GM19193 (cell line): ENCODE results near the gene RPL18.

ENCODE experiments used
- POLR2A ChIP-seq: IDR thresholded peaks from 4 replicates; pipeline ENCODE4 v1.6.1; 2011; ENCODE audit not compliant: insufficient read depth, insufficient read length; ENCODE audit errors: extremely low read depth

Gene RPL18

DNA sequence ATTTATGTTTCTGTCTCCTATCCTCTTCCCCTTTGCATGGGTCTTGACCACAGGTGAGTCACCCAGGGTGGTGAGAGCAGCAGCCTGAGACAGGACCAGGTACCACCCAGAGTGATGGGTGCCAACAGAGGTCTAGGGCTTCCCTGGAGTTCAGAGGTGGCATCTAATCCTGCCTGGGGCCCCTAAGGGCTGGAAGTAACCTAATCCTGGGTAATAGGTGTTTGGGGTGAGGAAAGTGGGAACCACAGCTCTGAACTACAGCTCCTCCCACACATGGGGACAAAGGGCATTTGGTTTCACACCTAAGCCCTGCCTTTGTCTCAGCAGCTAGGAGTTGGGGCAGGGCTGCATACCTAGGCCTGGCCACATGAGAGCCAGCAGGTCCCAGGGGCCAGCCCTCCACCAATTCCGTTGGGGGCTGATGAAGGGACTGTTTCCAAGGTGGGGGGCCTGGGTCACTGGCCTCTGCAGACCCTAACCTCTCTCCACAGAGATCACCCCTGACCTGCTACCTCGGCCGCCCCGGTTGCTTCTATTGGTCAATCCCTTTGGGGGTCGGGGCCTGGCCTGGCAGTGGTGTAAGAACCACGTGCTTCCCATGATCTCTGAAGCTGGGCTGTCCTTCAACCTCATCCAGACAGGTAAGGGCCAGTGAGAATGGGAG is 8.4 kb upstream of the RPL18 start:
- no peak for TF ChIP-seq POLR2A

DNA sequence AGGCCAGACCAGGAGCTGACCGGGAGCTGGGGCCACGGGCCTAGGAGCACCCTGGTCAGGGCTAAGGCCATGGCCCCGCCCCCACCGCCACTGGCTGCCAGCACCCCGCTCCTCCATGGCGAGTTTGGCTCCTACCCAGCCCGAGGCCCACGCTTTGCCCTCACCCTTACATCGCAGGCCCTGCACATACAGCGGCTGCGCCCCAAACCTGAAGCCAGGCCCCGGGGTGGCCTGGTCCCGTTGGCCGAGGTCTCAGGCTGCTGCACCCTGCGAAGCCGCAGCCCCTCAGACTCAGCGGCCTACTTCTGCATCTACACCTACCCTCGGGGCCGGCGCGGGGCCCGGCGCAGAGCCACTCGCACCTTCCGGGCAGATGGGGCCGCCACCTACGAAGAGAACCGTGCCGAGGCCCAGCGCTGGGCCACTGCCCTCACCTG is 6.9 kb upstream of the RPL18 start:
- no peak for TF ChIP-seq POLR2A

DNA sequence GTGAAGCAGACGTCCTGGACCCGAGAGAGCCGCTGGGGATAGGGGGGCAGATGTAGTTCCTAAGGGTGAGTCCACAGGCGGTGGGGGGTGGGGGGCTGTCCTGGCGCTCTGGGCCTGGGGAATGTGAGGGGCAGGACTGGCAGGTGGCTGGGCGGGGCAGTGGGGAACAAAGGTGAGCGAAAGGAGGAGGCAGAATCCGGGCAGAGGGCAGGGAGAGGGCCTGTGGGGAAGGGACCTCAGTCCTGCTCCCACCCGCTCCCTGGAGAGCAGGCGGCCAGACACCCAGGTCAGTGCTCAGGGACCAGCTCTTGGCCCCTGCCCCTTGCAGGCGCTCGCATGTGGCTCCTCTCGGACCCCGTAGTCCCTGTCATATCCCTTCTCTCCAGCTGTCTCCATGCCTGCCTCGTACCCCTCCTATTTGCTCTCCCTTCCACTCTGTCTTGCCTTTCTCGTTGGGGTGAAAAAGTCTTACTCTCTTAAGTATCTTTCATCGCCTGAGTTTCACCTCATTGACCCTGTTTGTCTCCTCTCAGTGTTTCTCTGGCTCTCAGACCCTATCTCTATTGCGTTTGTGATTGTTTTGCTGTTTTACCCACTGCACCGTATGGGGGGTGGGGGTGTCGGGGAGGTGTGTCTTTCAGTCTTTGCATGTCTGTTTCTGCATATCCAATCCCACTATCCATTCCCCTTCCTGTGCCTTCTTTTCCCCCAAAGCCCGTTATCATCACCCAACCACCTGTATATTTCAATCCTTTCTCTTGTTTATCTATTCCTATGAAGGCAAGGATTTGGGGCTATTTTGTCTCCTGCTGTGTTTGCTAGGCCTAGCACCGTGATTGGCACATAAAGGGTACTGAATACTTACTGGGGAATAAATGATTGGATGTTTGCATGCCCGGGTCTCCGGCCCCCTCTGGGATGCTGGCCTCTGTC is 6.1 kb upstream of the RPL18 start:
- TF ChIP-seq POLR2A, result no peak

DNA sequence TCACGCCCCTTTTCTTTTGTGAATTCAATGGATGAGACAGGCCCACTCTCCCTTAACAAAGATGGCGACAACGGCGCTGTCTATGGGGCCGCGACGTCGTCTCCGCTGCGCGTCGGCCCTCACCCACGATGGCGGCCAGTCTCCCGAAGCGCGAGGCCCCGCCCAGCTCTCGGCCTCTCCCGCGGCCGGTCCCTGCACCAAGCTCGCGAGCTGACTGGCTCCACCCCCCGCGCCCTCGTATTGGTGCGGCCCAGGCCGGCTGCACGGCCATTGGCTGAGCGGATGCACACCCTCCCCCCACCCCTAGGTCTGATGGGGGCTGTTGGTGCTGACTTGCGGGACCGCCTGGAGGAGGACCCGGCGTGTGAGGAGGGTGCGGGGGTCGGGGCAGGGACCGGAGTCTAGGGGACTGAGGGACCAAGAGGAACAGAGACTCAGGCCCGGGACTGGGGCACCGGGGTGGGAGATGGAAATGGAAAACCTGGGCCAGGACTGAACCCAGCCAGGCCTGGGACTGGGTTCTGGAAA is 5.2 kb upstream of the RPL18 start:
- peak; percentile 51 for TF ChIP-seq POLR2A

DNA sequence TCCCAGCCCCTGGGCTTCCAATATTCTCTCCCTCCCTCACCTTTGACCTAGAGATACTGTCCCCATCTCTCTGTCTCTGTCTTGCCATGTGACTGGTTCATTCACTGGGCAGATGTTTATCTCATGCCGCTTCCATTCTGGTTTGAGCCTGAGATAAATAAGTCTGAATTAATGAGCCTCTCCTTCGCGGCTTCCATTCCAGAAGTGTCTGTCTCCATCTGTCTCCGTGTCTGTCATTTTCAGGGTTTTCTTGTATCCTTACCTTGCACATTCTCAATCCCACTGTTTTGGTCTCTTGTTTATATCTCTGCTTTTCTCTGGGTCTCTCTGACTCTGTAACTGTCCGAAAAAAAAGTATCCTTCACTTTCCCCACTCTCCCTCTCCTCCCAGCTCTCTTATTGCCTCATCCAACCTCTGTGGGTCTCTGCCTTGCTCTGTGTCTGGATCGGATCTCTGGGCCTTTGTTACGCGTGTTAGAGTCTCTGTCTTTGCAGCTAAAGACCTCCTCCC is 4.6 kb upstream of the RPL18 start:
- TF ChIP-seq POLR2A, result no peak

DNA sequence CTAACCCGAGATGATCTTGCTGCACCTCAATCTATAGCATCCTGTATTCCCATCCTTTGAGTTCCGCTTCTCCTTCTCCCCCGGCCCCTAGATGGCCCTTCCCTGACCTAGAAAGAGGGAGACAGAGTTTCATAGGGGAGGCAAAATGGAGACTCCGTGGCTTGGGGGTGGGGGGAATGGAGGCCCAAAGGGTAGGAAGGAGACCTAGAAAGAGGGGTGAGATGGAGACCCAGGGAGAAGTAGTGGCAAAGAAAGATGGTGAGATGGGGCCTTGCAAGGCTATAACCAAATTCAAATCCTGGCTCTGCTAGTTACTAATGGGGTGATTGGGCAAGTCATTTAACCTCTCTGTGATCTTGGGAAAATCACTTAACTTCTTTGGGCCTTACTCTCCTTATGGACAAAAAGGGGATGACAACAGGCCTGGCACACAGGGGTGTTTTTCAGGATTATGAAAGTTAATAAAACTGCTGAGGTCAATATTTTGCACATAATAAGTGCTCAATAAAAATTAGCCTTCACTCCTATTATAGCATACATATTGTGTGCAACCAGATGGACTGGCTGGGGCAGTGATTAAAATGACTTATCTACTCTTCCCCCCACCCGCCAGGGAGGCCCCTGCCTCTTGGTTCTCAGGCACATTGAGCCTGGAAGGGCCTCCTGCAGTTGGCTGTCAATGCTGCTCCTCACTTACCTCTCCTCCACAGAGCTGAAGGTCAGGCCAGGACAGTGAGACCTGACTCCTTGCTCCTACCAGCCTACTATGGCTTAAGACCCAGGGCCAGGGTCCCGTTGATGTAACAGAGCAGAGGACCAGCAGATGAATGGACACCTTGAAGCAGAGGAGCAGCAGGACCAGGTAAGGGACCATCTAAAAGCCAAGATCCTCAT is 961 bp upstream of the RPL18 start:
- TF ChIP-seq POLR2A, result no peak

DNA sequence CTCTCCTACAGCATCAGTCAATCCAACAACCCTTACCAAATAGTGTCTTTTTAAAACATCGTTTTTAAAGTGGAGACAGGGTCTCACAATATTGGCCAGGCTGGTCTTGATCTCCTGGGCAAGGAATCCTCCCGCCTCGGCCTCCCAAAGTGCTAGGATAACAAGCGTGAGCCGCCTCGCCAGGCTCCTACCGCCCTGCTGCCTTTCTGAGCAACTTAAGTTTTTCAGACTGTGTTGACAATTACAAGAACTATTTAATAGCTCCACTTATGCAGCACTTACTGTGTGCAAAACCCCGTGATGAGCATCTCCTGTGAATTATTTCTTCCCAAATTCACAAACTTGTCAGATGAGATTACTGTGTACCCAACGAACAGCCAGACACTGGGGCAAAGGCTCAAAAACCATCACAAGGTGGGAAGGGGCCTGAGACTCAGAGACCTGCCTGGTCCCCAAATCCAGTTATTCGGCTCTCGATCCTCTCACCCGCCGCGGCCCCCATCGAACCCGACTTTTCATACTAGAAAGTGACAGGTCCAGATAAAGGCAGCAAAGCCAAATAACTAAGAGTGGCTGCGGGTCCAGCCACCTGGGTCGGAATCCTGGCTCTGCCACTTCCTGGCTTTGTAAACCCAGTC is 581 bp downstream of the RPL18 start:
- TF ChIP-seq POLR2A, result no peak

DNA sequence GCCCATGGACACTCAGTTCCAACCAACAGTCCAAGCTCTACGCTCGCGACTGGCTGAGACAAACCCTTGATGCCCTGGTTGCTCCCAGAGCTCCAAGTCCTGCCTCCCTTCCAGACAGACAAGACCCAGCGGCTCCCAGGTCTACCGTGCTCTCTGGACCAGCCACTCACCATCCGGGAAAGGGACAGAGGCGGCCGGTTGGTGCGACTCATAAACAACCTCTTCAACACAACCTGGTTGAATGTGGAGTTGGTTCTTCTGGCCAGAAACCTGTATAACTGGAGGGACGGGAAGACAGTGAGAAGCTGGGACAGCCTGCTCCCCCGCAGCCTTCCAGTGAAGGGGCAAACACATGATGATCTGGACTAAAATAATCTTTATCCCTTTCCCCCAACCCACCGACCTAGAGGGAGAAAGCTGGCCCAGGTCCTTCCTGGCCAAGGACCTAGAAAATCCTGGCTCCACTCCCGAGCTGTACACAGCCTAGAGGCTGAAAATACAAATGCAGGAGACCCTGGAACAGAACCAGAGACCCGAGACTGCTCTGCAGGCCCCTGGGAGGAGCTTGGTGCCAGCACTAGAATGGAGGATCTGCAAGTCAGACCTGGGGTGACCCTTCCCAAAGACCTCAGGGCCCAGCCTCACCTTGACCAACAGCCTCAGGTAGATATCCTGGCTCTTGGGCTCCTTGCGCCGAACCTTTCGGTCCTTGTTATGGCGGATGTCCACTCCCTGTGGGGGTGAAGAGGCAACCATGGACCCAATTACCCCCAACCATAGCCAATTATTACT is 1.6 kb downstream of the RPL18 start:
- peak; percentile 27 for TF ChIP-seq POLR2A

DNA sequence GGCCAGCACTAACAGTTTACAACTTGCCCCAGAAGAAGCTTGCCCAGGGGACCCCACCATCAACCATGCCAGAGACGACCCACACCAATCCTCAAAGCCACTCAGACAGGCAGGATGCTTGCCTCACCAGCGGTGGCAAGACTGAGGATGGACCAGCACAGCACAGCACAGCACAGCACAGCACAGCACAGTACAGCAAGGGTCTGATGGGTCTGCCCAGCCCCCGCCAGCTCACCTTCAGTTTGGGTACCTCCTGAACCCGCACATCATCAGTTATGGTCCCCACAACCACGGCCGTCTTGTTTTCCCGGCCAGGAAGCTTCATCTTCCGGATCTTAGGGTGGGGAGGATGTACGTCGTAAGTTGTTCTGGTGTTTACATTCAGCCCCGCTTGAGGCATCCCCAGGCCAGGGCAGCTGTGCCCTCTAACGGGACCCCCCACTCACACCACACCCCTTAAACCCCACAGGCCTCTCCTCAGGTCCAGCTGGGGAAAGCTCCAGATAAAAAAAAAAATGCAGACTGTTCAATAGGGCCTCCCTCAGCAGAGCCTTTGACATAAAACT is 2.4 kb downstream of the RPL18 start:
- no peak for TF ChIP-seq POLR2A

DNA sequence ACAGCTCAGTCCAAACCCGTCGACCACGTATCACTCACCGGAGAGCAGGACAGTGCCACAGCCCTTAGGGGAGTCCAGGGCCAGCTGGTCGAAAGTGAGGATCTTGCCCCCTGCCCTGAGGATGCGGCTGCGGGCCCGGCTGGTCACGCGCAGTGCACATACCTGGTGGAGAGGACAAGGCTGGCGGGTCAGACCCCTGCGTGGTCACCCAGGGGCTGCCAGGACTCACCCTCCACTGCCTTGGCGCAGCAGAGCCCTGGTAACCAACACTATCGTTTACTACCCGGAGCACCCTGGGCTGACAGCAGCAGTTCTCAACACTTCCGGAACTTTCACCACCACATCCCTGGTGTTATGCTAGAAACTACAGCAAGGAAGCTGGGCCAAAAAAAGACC is 2.9 kb downstream of the RPL18 start:
- no peak for TF ChIP-seq POLR2A

DNA sequence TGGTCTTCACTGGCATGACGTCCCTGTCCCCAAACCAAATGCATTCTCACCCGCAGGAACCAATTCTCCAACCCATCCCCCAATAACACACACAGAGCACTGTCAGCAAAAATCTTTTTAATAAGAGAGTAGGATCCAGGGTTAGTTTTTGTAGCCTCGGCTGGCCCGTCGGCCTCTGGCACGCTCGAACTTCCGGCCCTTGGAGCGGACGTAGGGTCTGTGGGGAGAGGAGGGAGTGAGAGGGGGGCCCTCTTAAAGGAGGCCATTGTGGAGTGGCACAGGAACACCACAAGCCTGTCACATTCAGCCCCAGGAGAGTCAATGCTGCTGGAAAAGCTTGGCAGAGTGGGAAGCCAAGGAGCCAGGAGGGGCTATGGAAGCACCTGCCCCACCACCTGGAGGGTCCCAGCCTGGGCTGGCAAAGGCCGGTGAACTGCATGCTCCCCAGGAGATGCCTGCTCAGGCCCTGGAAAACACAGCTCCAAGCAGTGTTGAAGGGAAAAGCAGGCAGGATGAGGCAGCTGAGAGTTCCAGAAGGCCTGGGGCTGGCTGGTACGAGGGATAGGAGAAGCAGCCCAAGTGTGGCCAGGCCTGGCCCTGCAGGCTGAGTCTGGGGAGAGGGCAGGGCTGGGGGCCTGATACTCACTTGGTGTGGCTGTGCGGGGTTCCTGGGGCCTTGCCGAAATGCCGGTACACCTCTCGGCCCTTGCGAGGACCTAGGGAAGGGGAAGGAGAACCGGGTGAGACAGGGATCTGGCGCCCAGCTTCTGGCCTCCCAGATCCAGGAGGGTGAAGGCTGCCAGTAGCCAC is 3.5 kb downstream of the RPL18 start:
- TF ChIP-seq POLR2A, result no peak
